Osteoblast (primary cell): ENCODE data around the gene ZFP64. TPM values are rescaled to one million over a fixed set of nuclear protein-coding genes. Genes with fewer than 3 reads are reported as not detected.

Experiments
- DNase-seq: peaks from one replicate; pipeline ENCODE4 v3.0.0; 2011; ENCODE audit warnings: low spot score, mixed read lengths; ENCODE audit not compliant: insufficient read length; ENCODE audit errors: missing footprints
- H2AFZ ChIP-seq: 2 replicates; pipeline ENCODE4 v1.6.0; 2011; ENCODE audit warnings: mild to moderate bottlenecking, low read length
- H3K27ac ChIP-seq: 2 replicates; pipeline ENCODE4 v1.5.1; 2011; ENCODE audit warnings: mild to moderate bottlenecking, low read depth, low read length, moderate library complexity
- H3K27me3 ChIP-seq: 2 replicates; pipeline ENCODE4 v1.6.0; 2012; ENCODE audit warnings: mild to moderate bottlenecking, control low read depth, inconsistent platforms, low read length, moderate library complexity; ENCODE audit not compliant: insufficient read depth
- H3K36me3 ChIP-seq: 2 replicates; pipeline ENCODE4 v1.5.1; 2011; ENCODE audit warnings: mild to moderate bottlenecking, low read length, control low read depth, moderate library complexity; ENCODE audit not compliant: insufficient read depth
- H3K4me1 ChIP-seq: 2 replicates; pipeline ENCODE4 v1.5.1; 2011; ENCODE audit warnings: mild to moderate bottlenecking, low read length, control low read depth, moderate library complexity; ENCODE audit not compliant: insufficient read depth
- H3K4me2 ChIP-seq: 2 replicates; pipeline ENCODE4 v1.6.0; 2011; ENCODE audit warnings: mild to moderate bottlenecking, low read length; ENCODE audit not compliant: insufficient read depth
- H3K4me3 ChIP-seq: fragments of 200-600 bp; sonication (generic); 3 replicates; pipeline ENCODE4 v1.5.1; 2012; ENCODE audit warnings: mild to moderate bottlenecking, low read length, inconsistent platforms; ENCODE audit not compliant: insufficient read depth
- H3K79me2 ChIP-seq: 2 replicates; pipeline ENCODE4 v1.6.0; 2012; ENCODE audit warnings: mild to moderate bottlenecking, low read length, control low read depth, inconsistent platforms; ENCODE audit not compliant: insufficient read depth
- H3K9me3 ChIP-seq: 2 replicates; pipeline ENCODE4 v1.5.1; 2011; ENCODE audit warnings: low read depth, low read length, control low read depth
- H4K20me1 ChIP-seq: 2 replicates; pipeline ENCODE4 v1.6.0; 2012; ENCODE audit warnings: mild to moderate bottlenecking, low read length, control low read depth; ENCODE audit not compliant: insufficient read depth
- CTCF ChIP-seq: IDR thresholded peaks from 2 replicates; pipeline ENCODE4 v1.5.1; 2011; ENCODE audit warnings: mild to moderate bottlenecking, low read depth, low read length, moderate library complexity; ENCODE audit errors: extremely low read depth
- total RNA-seq: library from RNA; depleted of rRNA; stranded (reverse); fragments of >200 nt; gene quantifications from 2 replicates; pipeline ENCODE4 v1.2.3, GENCODE V29; 2012

ZFP64 gene
- total RNA-seq, 1 donor, result 33.3 TPM

GRCh38 chr20:52127309-52127708, 64.3 kb downstream of the ZFP64 start:
- Histone ChIP-seq H3K4me2 (no peak overlapping the region), H3K27ac (no peak overlapping the region), H3K79me2 (no peaks in the 10 kb centered on the region), H3K4me1 (no peaks in the 10 kb centered on the region), H4K20me1 (peaks cover 4% of the 10 kb centered on the region), H3K27me3 (no peaks in the 10 kb centered on the region), H3K9me3 (no peaks in the 10 kb centered on the region), H3K36me3 (no peaks in the 10 kb centered on the region), H2AFZ (no peak overlapping the region), H3K4me3 (no peak overlapping the region)
- DNase-seq, result no peak
- TF ChIP-seq CTCF, result no peak

- DNase-seq, result no peak
- no peak overlapping the region for H3K27ac ChIP-seq
- no peak for TF ChIP-seq CTCF
Measured at GRCh38 chr20:52124821-52125220, 66.8 kb downstream of the ZFP64 start.

GRCh38 chr20:52118696-52119095, 72.9 kb downstream of the ZFP64 start:
- Histone ChIP-seq H4K20me1 (no peaks in the 10 kb centered on the region), H3K4me3 (no peak overlapping the region), H2AFZ (no peak overlapping the region), H3K27me3 (no peaks in the 10 kb centered on the region), H3K79me2 (no peaks in the 10 kb centered on the region), H3K27ac (no peak overlapping the region), H3K4me1 (no peaks in the 10 kb centered on the region), H3K36me3 (no peaks in the 10 kb centered on the region), H3K9me3 (no peaks in the 10 kb centered on the region), H3K4me2 (no peak overlapping the region)
- TF ChIP-seq CTCF, result no peak
- no peak for DNase-seq

More at GRCh38 chr20:52124821-52125220, 66.8 kb downstream of the ZFP64 start:
- Histone ChIP-seq H4K20me1 (peaks cover 4% of the 10 kb centered on the region), H3K79me2 (no peaks in the 10 kb centered on the region), H3K9me3 (no peaks in the 10 kb centered on the region), H3K4me3 (no peak overlapping the region), H3K36me3 (no peaks in the 10 kb centered on the region), H3K27me3 (no peaks in the 10 kb centered on the region), H3K4me1 (no peaks in the 10 kb centered on the region), H2AFZ (no peak overlapping the region), H3K4me2 (no peak overlapping the region)

- Histone ChIP-seq H4K20me1 (no peaks in the 10 kb centered on the region), H3K9me3 (no peaks in the 10 kb centered on the region), H3K4me1 (no peaks in the 10 kb centered on the region), H3K4me3 (no peak overlapping the region), H3K36me3 (no peaks in the 10 kb centered on the region), H3K27ac (no peak overlapping the region), H3K4me2 (no peak overlapping the region), H3K27me3 (no peaks in the 10 kb centered on the region), H2AFZ (no peak overlapping the region), H3K79me2 (no peaks in the 10 kb centered on the region)
- no peak for DNase-seq
- no peak for TF ChIP-seq CTCF
Measured at GRCh38 chr20:52118016-52118623, 73.5 kb downstream of the ZFP64 start.
